WTC11 (cell line): Measurements from ENCODE around the gene PRPSAP2. TPM values are rescaled to one million over a fixed set of nuclear protein-coding genes. Genes with fewer than 3 reads are reported as not detected.

Experiments
- ATAC-seq: fragments of 200-7000 bp; cut with Tn5 transposase; 2 replicates; pipeline ENCODE4 v1.10.0; 2021; ENCODE audit warnings: mild to moderate bottlenecking, moderate library complexity
- CTCF ChIA-PET: fragments of 300-600 bp; sonication (Branson Sonifier 250); formaldehyde crosslinking; loops from one replicate; lab custom pipeline; 2021; ENCODE audit warnings: antibody characterized with exemption; lab: Charles Lee
- POLR2A ChIA-PET: fragments of 350-600 bp; sonication (Branson Sonifier 250); formaldehyde crosslinking; loops from one replicate; lab custom pipeline; 2021; ENCODE audit warnings: antibody characterized with exemption; lab: Charles Lee
- DNase-seq: peaks from one replicate; pipeline ENCODE4 v3.0.0; 2021; ENCODE audit warnings: low spot score
- H3K27ac Mint-ChIP-seq: 2 replicates; pipeline ENCODE4 v1.8.0; 2021; ENCODE audit warnings: mixed read lengths
- H3K27me3 Mint-ChIP-seq: 2 replicates; pipeline ENCODE4 v1.8.0; 2021; ENCODE audit warnings: low read depth, mild to moderate bottlenecking, moderate library complexity, mixed read lengths
- H3K36me3 Mint-ChIP-seq: 2 replicates; pipeline ENCODE4 v1.8.0; 2021; ENCODE audit warnings: mixed read lengths
- H3K4me1 Mint-ChIP-seq: 2 replicates; pipeline ENCODE4 v1.8.0; 2022; ENCODE audit warnings: mixed read lengths
- H3K4me3 Mint-ChIP-seq: 2 replicates; pipeline ENCODE4 v1.8.0; 2021; ENCODE audit warnings: mild to moderate bottlenecking, moderate library complexity, mixed read lengths
- H3K9me3 Mint-ChIP-seq: 2 replicates; pipeline ENCODE4 v1.8.0; 2021; ENCODE audit warnings: mixed read lengths
- ELF4 ChIP-seq: sonication (generic); formaldehyde crosslinking; IDR thresholded peaks from 2 replicates; pipeline ENCODE4 v1.8.1; 2022; ENCODE audit warnings: low read depth, mild to moderate bottlenecking, moderate library complexity, missing genetic modification reagents
- ETV6 ChIP-seq: sonication (generic); formaldehyde crosslinking; IDR thresholded peaks from 2 replicates; pipeline ENCODE4 v1.8.1; 2022; ENCODE audit warnings: mild to moderate bottlenecking, missing genetic modification reagents
- JUN ChIP-seq: sonication (generic); formaldehyde crosslinking; IDR thresholded peaks from 2 replicates; pipeline ENCODE4 v1.8.0; 2023; ENCODE audit warnings: mild to moderate bottlenecking, missing genetic modification reagents
- OVOL2 ChIP-seq: fragments of 250-450 bp; sonication (Bioruptor Pico); IDR thresholded peaks from 2 replicates; pipeline ENCODE4 v1.9.0; 2021; ENCODE audit warnings: mild to moderate bottlenecking, borderline replicate concordance
- SMAD3 ChIP-seq: sonication (generic); formaldehyde crosslinking; IDR thresholded peaks from 2 replicates; pipeline ENCODE4 v1.8.0; 2022; ENCODE audit warnings: missing genetic modification reagents, mild to moderate bottlenecking, borderline replicate concordance
- SP1 ChIP-seq: sonication (generic); formaldehyde crosslinking; conservative IDR thresholded peaks from 2 replicates; pipeline ENCODE4 v1.8.1; 2022; ENCODE audit warnings: missing genetic modification reagents
- TCF7 ChIP-seq: sonication (generic); formaldehyde crosslinking; IDR thresholded peaks from 2 replicates; pipeline ENCODE4 v1.8.0; 2022; ENCODE audit warnings: mild to moderate bottlenecking, low read depth, missing genetic modification reagents, moderate library complexity
- TEAD1 ChIP-seq: sonication (generic); formaldehyde crosslinking; IDR thresholded peaks from 2 replicates; pipeline ENCODE4 v1.8.0; 2022; ENCODE audit warnings: mild to moderate bottlenecking, missing genetic modification reagents
- ZNF263 ChIP-seq: sonication (generic); formaldehyde crosslinking; IDR thresholded peaks from 2 replicates; pipeline ENCODE4 v1.8.1; 2022; ENCODE audit warnings: low read depth, mild to moderate bottlenecking, moderate library complexity, missing genetic modification reagents
- total RNA-seq: library from RNA; stranded (reverse); gene quantifications from 3 replicates; pipeline ENCODE4 v1.2.3, GENCODE V29; 2021
- TF ChIP-seq, protein P1 (sequence below): sonication (generic); formaldehyde crosslinking; IDR thresholded peaks from 2 replicates; pipeline ENCODE4 v1.8.1; 2023; ENCODE audit warnings: mild to moderate bottlenecking, missing genetic modification reagents
- TF ChIP-seq, protein P2 (sequence below): sonication (generic); formaldehyde crosslinking; IDR thresholded peaks from 2 replicates; pipeline ENCODE4 v1.8.1; 2023; ENCODE audit warnings: mild to moderate bottlenecking, missing genetic modification reagents, moderate library complexity
- TF ChIP-seq, protein P3 (sequence below): fragments of 250-450 bp; sonication (Bioruptor Pico); IDR thresholded peaks from 2 replicates; pipeline ENCODE4 v1.9.0; 2021; ENCODE audit warnings: mild to moderate bottlenecking
- TF ChIP-seq, protein P4 (sequence below): fragments of 200-600 bp; IDR thresholded peaks from 2 replicates; pipeline ENCODE4 v1.8.0; 2022; ENCODE audit warnings: antibody characterized with exemption
- TF ChIP-seq, protein P5 (sequence below): sonication (generic); formaldehyde crosslinking; IDR thresholded peaks from 2 replicates; pipeline ENCODE4 v1.8.1; 2023; ENCODE audit warnings: mild to moderate bottlenecking, missing genetic modification reagents, borderline replicate concordance
- TF ChIP-seq, protein P6 (sequence below): sonication (generic); formaldehyde crosslinking; IDR thresholded peaks from 2 replicates; pipeline ENCODE4 v1.8.1; 2023; ENCODE audit warnings: mild to moderate bottlenecking, moderate library complexity, missing genetic modification reagents
- TF ChIP-seq, protein P7 (sequence below): sonication (generic); formaldehyde crosslinking; IDR thresholded peaks from 2 replicates; pipeline ENCODE4 v1.8.0; 2022; ENCODE audit warnings: mild to moderate bottlenecking, missing genetic modification reagents
- TF ChIP-seq, protein P8 (sequence below): fragments of 250-450 bp; sonication (Bioruptor Pico); IDR thresholded peaks from 2 replicates; pipeline ENCODE4 v1.9.0; 2021; ENCODE audit warnings: mild to moderate bottlenecking

Gene PRPSAP2
- total RNA-seq, 1 experiment from 2014 or later: 50.9 TPM

DNA sequence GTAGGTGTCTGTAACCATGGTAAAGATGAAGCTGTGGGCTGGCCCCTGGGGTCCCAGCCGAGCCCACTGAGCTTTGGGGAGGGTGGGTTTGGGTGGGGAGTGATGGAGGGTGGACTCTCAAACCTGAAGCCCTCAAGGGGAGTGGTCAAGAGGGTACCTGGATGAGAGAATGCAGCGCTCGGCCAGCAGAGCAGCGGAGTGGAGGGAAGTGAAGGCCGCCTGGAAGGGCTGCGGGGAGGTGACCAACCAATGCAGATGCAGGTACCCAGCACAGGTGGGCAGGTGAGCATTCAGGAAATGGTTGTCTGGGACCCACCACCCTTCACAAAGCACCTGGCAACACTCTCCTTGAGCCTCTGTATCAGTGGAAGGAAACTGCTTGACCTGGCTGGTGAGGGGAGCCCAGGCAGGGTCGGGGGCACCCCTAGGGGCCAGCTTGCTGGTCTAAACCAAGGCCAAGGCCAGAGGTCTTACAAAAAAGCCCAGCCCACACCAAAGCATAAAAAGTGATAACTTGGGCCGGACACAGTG, 90.6 kb downstream of the PRPSAP2 start:
- Mint-ChIP-seq H3K4me3 (no peak overlapping the region), H3K36me3 (no peaks in the 10 kb centered on the region), H3K27me3 (no peaks in the 10 kb centered on the region), H3K27ac (no peak overlapping the region), H3K9me3 (no peaks in the 10 kb centered on the region), H3K4me1 (no peaks in the 10 kb centered on the region; the same call in 1 of the 2 replicates)
- ATAC-seq: no peak
- DNase-seq: no peak
- CTCF ChIA-PET: interaction anchor here (0.6 to 1.4 kb wide), 2 partner anchors 13 to 85 kb away, joined by 3 to 4 read pairs; no protein-coding TSS in a partner anchor
- no peak for TF ChIP-seq TEAD1 (CRISPR knock-in tag)
- TF ChIP-seq, protein P1, sequence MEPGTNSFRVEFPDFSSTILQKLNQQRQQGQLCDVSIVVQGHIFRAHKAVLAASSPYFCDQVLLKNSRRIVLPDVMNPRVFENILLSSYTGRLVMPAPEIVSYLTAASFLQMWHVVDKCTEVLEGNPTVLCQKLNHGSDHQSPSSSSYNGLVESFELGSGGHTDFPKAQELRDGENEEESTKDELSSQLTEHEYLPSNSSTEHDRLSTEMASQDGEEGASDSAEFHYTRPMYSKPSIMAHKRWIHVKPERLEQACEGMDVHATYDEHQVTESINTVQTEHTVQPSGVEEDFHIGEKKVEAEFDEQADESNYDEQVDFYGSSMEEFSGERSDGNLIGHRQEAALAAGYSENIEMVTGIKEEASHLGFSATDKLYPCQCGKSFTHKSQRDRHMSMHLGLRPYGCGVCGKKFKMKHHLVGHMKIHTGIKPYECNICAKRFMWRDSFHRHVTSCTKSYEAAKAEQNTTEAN (CRISPR knock-in tag): no peak
- TF ChIP-seq ETV6 (CRISPR knock-in tag): no peak
- TF ChIP-seq SP1 (CRISPR knock-in tag): no peak
- TF ChIP-seq JUN (CRISPR knock-in tag): no peak
- no peak for TF ChIP-seq OVOL2 (CRISPR knock-in tag)
- no peak for TF ChIP-seq ELF4 (CRISPR knock-in tag)
- no peak for TF ChIP-seq SMAD3 (CRISPR knock-in tag)
- POLR2A ChIA-PET: no interaction called here

DNA sequence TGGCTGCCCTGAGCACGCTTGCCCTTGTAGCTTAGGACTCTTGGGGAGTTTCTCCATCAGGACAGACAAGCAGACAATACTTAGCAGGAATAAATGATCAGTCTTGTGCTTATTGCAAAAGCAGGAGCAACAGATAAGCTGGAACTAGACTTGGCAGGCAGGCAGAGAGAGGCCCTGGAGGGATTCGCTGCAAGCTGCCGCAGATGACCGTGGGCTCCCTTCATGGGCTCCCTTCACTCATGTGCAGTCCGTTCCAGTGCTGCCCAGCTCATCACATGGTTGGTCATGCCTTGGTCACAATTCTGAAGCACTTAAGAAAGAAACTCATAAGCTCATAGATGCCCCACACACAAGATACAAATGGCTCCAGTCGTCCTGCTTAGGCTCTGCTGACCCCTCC, 91.6 kb downstream of the PRPSAP2 start:
- Mint-ChIP-seq H3K4me1 (no peaks in the 10 kb centered on the region; the same call in 1 of the 2 replicates), H3K9me3 (no peaks in the 10 kb centered on the region), H3K27me3 (no peaks in the 10 kb centered on the region), H3K36me3 (no peaks in the 10 kb centered on the region), H3K4me3 (no peak overlapping the region), H3K27ac (no peak overlapping the region; the same call in 1 of the 2 replicates)
- CTCF ChIA-PET: interaction anchor here (1.3 kb wide), 2 partner anchors 12 to 324 kb away, joined by 3 to 8 read pairs; no protein-coding TSS in a partner anchor
- ATAC-seq: no peak
- DNase-seq: no peak
- POLR2A ChIA-PET: no interaction called here
- TF ChIP-seq, protein P2, sequence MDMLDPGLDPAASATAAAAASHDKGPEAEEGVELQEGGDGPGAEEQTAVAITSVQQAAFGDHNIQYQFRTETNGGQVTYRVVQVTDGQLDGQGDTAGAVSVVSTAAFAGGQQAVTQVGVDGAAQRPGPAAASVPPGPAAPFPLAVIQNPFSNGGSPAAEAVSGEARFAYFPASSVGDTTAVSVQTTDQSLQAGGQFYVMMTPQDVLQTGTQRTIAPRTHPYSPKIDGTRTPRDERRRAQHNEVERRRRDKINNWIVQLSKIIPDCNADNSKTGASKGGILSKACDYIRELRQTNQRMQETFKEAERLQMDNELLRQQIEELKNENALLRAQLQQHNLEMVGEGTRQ (CRISPR knock-in tag): no peak
- TF ChIP-seq TCF7 (CRISPR knock-in tag) (no peak), ETV6 (CRISPR knock-in tag) (no peak), ELF4 (CRISPR knock-in tag) (no peak), ZNF263 (CRISPR knock-in tag) (no peak), SP1 (CRISPR knock-in tag) (no peak)
- TF ChIP-seq, protein P3, sequence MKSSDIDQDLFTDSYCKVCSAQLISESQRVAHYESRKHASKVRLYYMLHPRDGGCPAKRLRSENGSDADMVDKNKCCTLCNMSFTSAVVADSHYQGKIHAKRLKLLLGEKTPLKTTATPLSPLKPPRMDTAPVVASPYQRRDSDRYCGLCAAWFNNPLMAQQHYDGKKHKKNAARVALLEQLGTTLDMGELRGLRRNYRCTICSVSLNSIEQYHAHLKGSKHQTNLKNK (CRISPR knock-in tag): no peak
- TF ChIP-seq, protein P4, sequence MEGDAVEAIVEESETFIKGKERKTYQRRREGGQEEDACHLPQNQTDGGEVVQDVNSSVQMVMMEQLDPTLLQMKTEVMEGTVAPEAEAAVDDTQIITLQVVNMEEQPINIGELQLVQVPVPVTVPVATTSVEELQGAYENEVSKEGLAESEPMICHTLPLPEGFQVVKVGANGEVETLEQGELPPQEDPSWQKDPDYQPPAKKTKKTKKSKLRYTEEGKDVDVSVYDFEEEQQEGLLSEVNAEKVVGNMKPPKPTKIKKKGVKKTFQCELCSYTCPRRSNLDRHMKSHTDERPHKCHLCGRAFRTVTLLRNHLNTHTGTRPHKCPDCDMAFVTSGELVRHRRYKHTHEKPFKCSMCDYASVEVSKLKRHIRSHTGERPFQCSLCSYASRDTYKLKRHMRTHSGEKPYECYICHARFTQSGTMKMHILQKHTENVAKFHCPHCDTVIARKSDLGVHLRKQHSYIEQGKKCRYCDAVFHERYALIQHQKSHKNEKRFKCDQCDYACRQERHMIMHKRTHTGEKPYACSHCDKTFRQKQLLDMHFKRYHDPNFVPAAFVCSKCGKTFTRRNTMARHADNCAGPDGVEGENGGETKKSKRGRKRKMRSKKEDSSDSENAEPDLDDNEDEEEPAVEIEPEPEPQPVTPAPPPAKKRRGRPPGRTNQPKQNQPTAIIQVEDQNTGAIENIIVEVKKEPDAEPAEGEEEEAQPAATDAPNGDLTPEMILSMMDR: no peak
- TF ChIP-seq, protein P5, sequence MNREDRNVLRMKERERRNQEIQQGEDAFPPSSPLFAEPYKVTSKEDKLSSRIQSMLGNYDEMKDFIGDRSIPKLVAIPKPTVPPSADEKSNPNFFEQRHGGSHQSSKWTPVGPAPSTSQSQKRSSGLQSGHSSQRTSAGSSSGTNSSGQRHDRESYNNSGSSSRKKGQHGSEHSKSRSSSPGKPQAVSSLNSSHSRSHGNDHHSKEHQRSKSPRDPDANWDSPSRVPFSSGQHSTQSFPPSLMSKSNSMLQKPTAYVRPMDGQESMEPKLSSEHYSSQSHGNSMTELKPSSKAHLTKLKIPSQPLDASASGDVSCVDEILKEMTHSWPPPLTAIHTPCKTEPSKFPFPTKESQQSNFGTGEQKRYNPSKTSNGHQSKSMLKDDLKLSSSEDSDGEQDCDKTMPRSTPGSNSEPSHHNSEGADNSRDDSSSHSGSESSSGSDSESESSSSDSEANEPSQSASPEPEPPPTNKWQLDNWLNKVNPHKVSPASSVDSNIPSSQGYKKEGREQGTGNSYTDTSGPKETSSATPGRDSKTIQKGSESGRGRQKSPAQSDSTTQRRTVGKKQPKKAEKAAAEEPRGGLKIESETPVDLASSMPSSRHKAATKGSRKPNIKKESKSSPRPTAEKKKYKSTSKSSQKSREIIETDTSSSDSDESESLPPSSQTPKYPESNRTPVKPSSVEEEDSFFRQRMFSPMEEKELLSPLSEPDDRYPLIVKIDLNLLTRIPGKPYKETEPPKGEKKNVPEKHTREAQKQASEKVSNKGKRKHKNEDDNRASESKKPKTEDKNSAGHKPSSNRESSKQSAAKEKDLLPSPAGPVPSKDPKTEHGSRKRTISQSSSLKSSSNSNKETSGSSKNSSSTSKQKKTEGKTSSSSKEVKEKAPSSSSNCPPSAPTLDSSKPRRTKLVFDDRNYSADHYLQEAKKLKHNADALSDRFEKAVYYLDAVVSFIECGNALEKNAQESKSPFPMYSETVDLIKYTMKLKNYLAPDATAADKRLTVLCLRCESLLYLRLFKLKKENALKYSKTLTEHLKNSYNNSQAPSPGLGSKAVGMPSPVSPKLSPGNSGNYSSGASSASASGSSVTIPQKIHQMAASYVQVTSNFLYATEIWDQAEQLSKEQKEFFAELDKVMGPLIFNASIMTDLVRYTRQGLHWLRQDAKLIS (CRISPR knock-in tag): no peak
- TF ChIP-seq, protein P6, sequence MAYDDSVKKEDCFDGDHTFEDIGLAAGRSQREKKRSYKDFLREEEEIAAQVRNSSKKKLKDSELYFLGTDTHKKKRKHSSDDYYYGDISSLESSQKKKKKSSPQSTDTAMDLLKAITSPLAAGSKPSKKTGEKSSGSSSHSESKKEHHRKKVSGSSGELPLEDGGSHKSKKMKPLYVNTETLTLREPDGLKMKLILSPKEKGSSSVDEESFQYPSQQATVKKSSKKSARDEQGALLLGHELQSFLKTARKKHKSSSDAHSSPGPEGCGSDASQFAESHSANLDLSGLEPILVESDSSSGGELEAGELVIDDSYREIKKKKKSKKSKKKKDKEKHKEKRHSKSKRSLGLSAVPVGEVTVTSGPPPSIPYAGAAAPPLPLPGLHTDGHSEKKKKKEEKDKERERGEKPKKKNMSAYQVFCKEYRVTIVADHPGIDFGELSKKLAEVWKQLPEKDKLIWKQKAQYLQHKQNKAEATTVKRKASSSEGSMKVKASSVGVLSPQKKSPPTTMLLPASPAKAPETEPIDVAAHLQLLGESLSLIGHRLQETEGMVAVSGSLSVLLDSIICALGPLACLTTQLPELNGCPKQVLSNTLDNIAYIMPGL (CRISPR knock-in tag): no peak
- TF ChIP-seq, protein P7, sequence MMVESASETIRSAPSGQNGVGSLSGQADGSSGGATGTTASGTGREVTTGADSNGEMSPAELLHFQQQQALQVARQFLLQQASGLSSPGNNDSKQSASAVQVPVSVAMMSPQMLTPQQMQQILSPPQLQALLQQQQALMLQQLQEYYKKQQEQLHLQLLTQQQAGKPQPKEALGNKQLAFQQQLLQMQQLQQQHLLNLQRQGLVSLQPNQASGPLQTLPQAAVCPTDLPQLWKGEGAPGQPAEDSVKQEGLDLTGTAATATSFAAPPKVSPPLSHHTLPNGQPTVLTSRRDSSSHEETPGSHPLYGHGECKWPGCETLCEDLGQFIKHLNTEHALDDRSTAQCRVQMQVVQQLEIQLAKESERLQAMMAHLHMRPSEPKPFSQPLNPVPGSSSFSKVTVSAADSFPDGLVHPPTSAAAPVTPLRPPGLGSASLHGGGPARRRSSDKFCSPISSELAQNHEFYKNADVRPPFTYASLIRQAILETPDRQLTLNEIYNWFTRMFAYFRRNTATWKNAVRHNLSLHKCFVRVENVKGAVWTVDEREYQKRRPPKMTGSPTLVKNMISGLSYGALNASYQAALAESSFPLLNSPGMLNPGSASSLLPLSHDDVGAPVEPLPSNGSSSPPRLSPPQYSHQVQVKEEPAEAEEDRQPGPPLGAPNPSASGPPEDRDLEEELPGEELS (CRISPR knock-in tag): no peak
- TF ChIP-seq, protein P8, sequence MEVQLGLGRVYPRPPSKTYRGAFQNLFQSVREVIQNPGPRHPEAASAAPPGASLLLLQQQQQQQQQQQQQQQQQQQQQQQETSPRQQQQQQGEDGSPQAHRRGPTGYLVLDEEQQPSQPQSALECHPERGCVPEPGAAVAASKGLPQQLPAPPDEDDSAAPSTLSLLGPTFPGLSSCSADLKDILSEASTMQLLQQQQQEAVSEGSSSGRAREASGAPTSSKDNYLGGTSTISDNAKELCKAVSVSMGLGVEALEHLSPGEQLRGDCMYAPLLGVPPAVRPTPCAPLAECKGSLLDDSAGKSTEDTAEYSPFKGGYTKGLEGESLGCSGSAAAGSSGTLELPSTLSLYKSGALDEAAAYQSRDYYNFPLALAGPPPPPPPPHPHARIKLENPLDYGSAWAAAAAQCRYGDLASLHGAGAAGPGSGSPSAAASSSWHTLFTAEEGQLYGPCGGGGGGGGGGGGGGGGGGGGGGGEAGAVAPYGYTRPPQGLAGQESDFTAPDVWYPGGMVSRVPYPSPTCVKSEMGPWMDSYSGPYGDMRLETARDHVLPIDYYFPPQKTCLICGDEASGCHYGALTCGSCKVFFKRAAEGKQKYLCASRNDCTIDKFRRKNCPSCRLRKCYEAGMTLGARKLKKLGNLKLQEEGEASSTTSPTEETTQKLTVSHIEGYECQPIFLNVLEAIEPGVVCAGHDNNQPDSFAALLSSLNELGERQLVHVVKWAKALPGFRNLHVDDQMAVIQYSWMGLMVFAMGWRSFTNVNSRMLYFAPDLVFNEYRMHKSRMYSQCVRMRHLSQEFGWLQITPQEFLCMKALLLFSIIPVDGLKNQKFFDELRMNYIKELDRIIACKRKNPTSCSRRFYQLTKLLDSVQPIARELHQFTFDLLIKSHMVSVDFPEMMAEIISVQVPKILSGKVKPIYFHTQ: no peak
